Breast epithelium (tissue), 3 donors: ENCODE measurements around the gene KIF14.

ENCODE experiments used
- POLR2A ChIP-seq: fragments of 450-650 bp; IDR thresholded peaks from one replicate; pipeline ENCODE4 v1.6.1; 2016; ENCODE audit warnings: antibody characterized with exemption, mild to moderate bottlenecking, moderate library complexity
- POLR2AphosphoS5 ChIP-seq, 3 donors: sonication (generic); formaldehyde crosslinking; IDR thresholded peaks; one replicate each; pipeline ENCODE4 v1.6.1; 2017; ENCODE audit warnings: antibody characterized with exemption in 3 of 3
- TF ChIP-seq, protein P1 (sequence below), 3 donors: fragments of 450-650 bp; IDR thresholded peaks; one replicate each; pipeline ENCODE4 v1.5.1; 2016 to 2017; ENCODE audit warnings: antibody characterized with exemption in 3 of 3, mild to moderate bottlenecking in 3 of 3, moderate library complexity in 3 of 3

DNA sequence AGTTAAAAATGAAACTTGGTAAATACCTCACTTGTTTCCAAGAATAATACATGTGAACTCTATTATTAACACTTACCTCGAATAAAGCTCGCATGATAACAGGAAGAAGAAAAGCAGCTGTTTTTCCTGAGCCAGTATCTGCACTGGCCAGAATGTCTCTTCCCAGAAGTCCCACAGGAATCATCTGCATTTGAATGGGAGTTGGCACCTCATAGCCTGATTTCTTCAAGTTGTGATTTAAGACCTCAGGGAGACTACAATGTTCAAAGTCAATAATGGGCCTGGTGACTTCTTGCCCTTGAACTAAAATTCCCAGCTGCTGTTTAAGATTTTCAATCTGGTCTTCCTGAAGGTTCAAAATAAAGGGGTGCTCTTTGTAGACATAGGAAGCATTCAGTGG, 45.3 kb upstream of the KIF14 start:
- TF ChIP-seq, protein P1, sequence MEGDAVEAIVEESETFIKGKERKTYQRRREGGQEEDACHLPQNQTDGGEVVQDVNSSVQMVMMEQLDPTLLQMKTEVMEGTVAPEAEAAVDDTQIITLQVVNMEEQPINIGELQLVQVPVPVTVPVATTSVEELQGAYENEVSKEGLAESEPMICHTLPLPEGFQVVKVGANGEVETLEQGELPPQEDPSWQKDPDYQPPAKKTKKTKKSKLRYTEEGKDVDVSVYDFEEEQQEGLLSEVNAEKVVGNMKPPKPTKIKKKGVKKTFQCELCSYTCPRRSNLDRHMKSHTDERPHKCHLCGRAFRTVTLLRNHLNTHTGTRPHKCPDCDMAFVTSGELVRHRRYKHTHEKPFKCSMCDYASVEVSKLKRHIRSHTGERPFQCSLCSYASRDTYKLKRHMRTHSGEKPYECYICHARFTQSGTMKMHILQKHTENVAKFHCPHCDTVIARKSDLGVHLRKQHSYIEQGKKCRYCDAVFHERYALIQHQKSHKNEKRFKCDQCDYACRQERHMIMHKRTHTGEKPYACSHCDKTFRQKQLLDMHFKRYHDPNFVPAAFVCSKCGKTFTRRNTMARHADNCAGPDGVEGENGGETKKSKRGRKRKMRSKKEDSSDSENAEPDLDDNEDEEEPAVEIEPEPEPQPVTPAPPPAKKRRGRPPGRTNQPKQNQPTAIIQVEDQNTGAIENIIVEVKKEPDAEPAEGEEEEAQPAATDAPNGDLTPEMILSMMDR (IDR thresholded peaks at IDR 0.05), result no peak
- TF ChIP-seq POLR2A (no peak), POLR2AphosphoS5 (IDR thresholded peaks at IDR 0.05) (no peak)
